Measurements from ENCODE around the gene HOXC13.

- peak; percentile 66; the same call in 1 of the 2 replicates for TF ChIP-seq CTCF (tag by site-specific recombination; IDR thresholded peaks at IDR 0.05)
- TF ChIP-seq, protein P1, sequence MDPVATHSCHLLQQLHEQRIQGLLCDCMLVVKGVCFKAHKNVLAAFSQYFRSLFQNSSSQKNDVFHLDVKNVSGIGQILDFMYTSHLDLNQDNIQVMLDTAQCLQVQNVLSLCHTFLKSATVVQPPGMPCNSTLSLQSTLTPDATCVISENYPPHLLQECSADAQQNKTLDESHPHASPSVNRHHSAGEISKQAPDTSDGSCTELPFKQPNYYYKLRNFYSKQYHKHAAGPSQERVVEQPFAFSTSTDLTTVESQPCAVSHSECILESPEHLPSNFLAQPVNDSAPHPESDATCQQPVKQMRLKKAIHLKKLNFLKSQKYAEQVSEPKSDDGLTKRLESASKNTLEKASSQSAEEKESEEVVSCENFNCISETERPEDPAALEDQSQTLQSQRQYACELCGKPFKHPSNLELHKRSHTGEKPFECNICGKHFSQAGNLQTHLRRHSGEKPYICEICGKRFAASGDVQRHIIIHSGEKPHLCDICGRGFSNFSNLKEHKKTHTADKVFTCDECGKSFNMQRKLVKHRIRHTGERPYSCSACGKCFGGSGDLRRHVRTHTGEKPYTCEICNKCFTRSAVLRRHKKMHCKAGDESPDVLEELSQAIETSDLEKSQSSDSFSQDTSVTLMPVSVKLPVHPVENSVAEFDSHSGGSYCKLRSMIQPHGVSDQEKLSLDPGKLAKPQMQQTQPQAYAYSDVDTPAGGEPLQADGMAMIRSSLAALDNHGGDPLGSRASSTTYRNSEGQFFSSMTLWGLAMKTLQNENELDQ (tag by site-specific recombination; IDR thresholded peaks at IDR 0.05; ENCODE audit: low read depth): no peak
- no peak for TF ChIP-seq ELK4 (IDR thresholded peaks at IDR 0.05; ENCODE audit: borderline replicate concordance, low read depth, low read length)
Measured at GRCh38 chr12:53989227-53990113, 50.8 kb downstream of the HOXC13 start.

Measured in HEK293 (cell line).